Gastroesophageal sphincter (tissue), 3 donors: ENCODE results near the gene PSMD7.
"Not testable (repeated sequence)": the region's sequence is repeated elsewhere in the genome, so short reads cannot be mapped to it uniquely, and the experiment has no call there.

Experiments
- EP300 ChIP-seq: sonication (generic); formaldehyde crosslinking; IDR thresholded peaks from one replicate; pipeline ENCODE4 v1.6.1; 2017; ENCODE audit warnings: antibody characterized with exemption, mild to moderate bottlenecking
- POLR2A ChIP-seq, 2 donors: fragments of 450-650 bp; IDR thresholded peaks; one replicate each; pipeline ENCODE4 v1.6.1; 2017; ENCODE audit warnings: antibody characterized with exemption in 2 of 2, mild to moderate bottlenecking in 2 of 2, moderate library complexity in 1 of 2
- TF ChIP-seq, protein P1 (sequence below), 4 experiments: fragments of 200-600 bp in 2 of 4; fragments of 450-650 bp in 2 of 4; sonication (generic) in 1 of 4; IDR thresholded peaks; one replicate each; pipeline ENCODE4 v1.5.1; 2017 to 2019; ENCODE audit warnings: antibody characterized with exemption in 4 of 4, mild to moderate bottlenecking in 2 of 4, moderate library complexity in 2 of 4

DNA sequence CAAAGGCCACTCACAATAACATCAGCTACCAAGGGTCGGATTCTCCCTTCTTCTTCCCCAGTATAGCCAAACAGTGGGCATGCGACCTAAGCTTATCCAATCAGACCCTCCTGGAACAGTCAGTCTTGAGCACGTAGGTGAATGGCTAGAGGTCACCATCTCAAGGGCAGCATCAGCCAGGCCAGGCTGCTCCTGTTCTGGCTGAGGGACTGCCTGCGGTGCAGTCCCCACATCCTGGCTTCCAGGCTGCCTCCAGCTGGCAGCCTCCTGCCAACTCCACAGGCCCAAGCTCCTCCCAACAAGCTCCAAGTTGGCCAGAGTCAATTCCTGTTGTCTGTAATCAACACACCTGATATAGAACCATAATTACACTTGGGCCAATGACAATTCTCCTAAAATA, 56.4 kb downstream of the PSMD7 start:
- TF ChIP-seq, protein P1, sequence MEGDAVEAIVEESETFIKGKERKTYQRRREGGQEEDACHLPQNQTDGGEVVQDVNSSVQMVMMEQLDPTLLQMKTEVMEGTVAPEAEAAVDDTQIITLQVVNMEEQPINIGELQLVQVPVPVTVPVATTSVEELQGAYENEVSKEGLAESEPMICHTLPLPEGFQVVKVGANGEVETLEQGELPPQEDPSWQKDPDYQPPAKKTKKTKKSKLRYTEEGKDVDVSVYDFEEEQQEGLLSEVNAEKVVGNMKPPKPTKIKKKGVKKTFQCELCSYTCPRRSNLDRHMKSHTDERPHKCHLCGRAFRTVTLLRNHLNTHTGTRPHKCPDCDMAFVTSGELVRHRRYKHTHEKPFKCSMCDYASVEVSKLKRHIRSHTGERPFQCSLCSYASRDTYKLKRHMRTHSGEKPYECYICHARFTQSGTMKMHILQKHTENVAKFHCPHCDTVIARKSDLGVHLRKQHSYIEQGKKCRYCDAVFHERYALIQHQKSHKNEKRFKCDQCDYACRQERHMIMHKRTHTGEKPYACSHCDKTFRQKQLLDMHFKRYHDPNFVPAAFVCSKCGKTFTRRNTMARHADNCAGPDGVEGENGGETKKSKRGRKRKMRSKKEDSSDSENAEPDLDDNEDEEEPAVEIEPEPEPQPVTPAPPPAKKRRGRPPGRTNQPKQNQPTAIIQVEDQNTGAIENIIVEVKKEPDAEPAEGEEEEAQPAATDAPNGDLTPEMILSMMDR (IDR thresholded peaks at IDR 0.05) = not testable (repeated sequence)
- not testable (repeated sequence) for TF ChIP-seq POLR2A (IDR thresholded peaks at IDR 0.05); EP300
